SHP77 (cell line): ENCODE data around the gene WNT3A.
"Not testable (repeated sequence)": the region's sequence is repeated elsewhere in the genome, so short reads cannot be mapped to it uniquely, and the experiment has no call there.

ENCODE experiments used
- DNase-seq, 2 experiments: peaks; one replicate each; lab custom pipeline; 2025; lab: John Stamatoyannopoulos, UW

WNT3A gene, protein sequence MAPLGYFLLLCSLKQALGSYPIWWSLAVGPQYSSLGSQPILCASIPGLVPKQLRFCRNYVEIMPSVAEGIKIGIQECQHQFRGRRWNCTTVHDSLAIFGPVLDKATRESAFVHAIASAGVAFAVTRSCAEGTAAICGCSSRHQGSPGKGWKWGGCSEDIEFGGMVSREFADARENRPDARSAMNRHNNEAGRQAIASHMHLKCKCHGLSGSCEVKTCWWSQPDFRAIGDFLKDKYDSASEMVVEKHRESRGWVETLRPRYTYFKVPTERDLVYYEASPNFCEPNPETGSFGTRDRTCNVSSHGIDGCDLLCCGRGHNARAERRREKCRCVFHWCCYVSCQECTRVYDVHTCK

GRCh38 chr1:228006786-228007048 lies at the start of gene WNT3A:
WNT3A (plus strand) TSS chr1:228006998; CDS start chr1:228007129, 131 bp downstream.
- DNase-seq, result no peak

DNA sequence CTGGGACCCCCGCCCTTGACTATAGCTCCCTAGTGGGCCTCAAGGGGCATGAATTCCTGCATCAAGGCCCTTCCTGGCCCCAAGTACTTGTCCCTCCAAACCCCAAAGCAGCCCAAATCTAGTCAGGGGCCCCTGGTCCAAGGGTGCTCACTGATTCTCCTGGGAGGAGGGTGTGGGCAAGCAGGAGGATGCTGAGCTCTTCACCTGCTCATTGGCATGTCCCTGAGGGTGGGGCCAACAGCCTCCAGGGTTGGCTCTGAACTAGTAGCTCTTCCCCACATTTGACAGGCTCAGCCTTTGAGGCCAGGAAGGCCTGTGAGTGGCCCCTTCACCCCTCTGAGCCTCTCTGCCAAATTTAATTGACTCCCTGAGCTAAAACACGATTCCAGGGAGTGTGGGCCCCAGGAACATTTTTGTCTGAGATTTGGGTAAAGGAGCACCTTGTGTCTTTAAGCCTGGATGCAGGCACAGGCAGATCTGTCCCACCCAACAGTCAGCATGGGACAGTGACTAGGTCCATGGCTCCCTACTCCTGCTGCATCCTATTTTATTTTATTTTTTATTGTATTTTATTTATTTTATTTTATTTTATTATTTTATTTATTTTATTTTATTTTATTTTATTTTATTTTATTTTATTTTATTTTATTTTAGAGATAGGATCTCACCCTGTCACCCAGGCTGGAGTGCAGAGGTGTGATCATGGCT lies 48.0 kb upstream of the WNT3A start:
- DNase-seq, result no peak

DNA sequence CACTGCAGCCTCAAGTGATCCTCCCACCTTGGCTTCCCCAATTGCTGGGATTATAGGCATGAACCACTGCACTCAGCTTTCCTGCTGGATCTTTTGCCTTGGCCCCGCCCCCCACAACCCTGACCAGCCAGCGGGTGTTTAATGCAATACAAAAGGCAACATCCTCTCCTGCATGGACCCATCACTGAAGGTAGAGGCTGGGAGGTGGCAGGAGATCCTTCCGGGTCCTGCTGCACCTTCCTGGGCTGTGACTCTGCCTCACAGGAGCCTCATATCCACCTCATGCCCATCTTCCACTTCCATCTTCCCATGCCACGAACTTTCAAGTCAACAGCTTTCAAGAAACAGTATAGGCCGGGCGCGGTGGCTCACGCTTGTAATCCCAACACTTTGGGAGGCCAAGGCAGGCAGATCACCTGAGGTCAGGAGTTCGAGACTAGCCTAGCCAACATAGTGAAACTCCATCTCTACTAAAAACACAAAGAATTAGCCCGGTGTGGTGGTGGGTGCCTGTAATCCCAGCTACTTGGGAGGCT lies 47.4 kb upstream of the WNT3A start:
- no peak for DNase-seq

DNA sequence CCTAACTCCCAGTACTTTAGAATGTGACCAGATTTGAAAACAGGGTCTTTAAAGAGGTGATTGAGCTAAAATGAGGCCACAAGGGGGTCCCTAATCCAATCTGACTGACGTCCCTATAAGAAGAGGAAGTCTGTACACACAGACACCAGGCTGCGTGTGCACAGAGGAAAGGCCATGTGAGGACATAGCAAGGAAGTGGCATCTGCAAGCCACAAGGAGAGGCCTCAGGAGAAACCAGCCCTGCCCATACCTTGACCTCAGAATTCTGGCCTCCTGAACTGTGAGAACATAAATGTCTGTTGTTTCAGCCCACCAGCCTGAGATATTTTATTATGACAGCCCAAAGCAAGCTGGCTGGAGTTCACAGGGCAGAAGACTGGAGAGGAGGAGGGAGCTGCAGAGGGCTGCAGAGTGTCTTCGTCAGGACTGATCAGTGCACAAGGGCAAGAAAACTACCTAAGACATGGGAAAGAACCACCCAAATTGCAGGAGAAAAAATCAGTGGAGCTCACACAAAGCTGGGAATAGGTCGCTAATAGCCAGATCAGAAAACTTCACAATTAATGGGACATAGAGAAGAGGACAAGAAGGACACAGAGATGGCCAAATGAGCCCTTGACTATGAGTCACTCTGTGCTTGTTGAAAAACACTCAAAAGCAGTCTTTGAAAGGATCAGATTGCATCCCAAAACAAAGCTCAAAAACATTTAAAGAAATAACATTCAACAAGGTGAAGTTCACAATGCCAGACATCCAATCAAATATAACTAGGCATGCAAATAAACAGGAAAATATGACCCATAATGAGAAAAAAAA lies 44.9 kb upstream of the WNT3A start:
- no peak for DNase-seq

- not testable (repeated sequence) for DNase-seq
These were observed 40.1 kb upstream of the WNT3A start for GRCh38 chr1:227966733-227967132.

GRCh38 chr1:227967815-227968214 lies 39.0 kb upstream of the WNT3A start:
- DNase-seq, result not testable (repeated sequence)

GRCh38 chr1:227970076-227970995 lies 36.5 kb upstream of the WNT3A start:
- DNase-seq, result not testable (repeated sequence)

DNA sequence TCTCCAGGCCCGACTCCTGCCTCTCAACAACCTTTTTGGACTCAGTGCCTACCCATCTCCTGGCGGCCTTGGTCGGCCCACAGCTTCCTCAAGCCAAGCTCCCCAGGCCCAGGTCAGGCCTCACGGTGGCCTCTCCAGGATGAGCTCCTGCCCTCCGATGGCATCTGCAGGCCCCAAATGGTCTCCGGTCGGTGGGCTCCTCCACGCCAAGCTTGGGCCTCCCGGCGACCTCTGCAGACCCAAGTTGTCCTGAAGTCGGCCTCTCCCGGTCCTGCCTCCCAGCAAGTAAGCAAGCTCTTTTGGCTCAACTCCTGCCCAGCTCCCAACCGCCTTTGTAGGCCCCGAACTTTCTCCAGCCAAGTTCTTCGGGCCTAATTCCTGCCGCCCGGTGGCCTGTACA lies 35.6 kb upstream of the WNT3A start:
- not testable (repeated sequence) for DNase-seq

- not testable (repeated sequence) for DNase-seq
These were observed 35.0 kb upstream of the WNT3A start for GRCh38 chr1:227971643-227972282.

- DNase-seq, result not testable (repeated sequence)
These were observed 34.5 kb upstream of the WNT3A start for GRCh38 chr1:227972283-227972679.

- DNase-seq, result peak; percentile 21 to 49
These were observed 33.9 kb upstream of the WNT3A start for GRCh38 chr1:227972843-227973374.

DNA sequence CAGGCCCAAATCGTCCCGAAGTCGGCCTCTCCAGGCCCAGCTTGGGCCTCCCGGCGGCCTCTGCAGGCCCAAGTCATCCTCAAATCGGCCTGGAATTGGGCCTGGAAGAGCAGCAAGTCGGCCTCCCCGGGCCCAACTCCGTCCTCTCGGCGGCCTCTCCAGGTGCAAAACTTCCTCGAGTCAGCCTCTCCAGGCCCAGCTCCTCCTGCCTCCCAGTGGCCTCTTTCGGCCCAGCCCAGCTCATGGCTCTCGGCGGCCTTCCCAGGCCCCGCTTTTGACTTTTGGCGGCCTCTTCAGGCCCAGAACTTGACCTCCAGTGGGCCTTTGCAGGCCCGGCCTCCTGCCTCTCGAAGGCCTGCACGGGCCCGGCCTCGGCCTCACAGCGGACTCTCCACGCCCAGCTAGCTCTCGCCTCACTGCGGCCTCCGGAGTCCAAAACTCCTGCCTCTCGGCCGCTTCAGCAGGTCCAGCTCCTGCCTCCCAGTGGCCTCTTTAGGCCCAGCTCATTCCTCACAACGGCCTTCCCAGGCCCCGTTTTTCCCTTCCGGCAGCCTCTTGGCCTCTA lies 33.0 kb upstream of the WNT3A start:
- DNase-seq, result not testable (repeated sequence)

DNA sequence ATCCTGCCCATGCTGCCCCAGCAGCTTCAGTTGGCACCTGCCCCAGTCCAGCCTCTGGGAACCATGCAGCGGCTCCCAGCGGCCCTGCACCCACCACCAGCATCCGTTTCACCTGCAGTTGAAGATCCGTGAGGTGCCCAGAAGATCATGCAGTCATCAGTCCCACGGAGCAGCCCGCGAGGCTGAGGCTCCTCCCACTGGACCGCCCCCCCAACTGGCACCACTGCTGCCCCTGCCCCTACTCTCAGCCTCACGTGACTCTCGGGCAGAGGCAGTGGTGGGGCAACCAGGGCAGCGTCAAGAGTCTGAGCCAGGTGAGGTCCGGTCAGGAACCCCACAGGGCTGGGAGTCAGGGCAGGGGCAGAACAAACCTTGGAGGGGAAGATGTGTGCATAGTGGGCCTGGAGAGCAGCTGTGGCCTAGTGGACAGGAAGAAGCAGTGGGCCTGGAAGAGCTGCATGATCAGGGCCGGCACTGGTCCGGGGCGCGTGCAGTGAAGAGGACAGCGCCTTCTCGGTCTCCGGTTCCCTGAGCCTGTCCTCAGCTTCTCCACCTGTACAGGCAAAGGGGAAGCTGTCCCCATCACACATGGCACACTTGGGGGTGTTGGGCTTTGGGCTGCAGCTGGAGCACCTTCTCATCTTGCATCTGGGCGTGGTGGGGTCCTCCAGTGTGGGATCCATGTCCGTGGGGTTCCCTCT lies 31.1 kb upstream of the WNT3A start:
- not testable (repeated sequence) for DNase-seq

- DNase-seq, result no peak
These were observed 19.6 kb upstream of the WNT3A start for GRCh38 chr1:227987181-227987580.

- no peak for DNase-seq
These were observed 12.0 kb upstream of the WNT3A start for GRCh38 chr1:227994632-227995300.

- no peak for DNase-seq
These were observed 10.4 kb upstream of the WNT3A start for GRCh38 chr1:227996187-227996950.

DNA sequence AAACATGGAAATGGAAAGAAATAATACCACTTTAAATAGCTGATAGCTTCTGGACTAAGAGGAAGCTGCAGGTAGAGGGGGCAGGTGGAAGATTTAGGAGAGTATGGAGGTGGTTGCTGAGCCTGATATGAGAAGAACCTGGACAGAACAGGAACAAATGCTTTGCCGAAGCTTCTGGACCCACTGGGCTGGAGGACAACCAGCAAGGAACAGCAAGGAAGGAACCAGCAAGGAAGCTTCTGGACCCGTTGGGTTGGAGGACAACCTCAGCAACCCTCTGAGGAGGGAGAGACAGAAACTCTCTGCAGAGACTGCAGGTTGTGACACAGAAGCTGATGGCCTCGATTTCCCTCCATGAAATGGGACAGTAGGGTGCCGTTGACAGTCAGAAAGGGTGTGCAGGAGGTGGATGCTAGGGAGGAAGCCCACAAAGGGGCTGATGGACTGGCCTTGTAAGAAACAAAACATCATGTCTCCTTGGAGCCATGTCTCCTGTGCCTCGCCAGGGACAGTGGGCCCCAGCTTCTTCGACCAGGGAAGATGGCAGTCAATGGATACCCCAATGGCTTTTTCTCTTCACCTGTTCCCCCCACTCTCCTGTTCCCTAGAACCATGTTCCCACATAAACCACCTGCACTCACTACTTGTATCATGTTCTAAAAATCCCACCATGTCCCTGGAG lies 8.3 kb upstream of the WNT3A start:
- no peak for DNase-seq
